Heart left ventricle (tissue), 16 donors: ENCODE results near the gene PRSS50. TPM values are rescaled to one million over a fixed set of nuclear protein-coding genes. Genes with fewer than 3 reads are reported as not detected.

Experiments used
- ATAC-seq, 4 donors: fragments of 200-7000 bp; cut with Tn5 transposase; one replicate each; pipeline ENCODE4 v1.9.1; 2020 to 2022; ENCODE audit warnings: moderate library complexity in 4 of 4, mild to moderate bottlenecking in 3 of 4, moderate number of reproducible peaks in 1 of 4
- DNase-seq, 5 donors: peaks; one replicate each; pipeline ENCODE4 v3.0.0-alpha.2; 2020
- H3K27ac ChIP-seq, 12 donors: fragments of 200-600 bp; sonication (generic) in 4 of 12; one replicate each; pipeline versions ENCODE4 v1.5.0 to v1.8.0; 2016 to 2022; ENCODE audit warnings: mild to moderate bottlenecking in 2 of 12
- H3K27me3 ChIP-seq, 9 donors: fragments of 200-600 bp; sonication (generic) in 2 of 9; one replicate each; pipeline versions ENCODE4 v1.5.1 to v1.8.0; 2016 to 2022; ENCODE audit warnings: mild to moderate bottlenecking in 3 of 9
- H3K36me3 ChIP-seq, 9 donors: fragments of 200-600 bp; sonication (generic) in 2 of 9; one replicate each; pipeline versions ENCODE4 v1.5.0 to v1.8.0; 2018 to 2022; ENCODE audit warnings: mild to moderate bottlenecking in 2 of 9
- H3K4me1 ChIP-seq, 12 donors: fragments of 200-600 bp; sonication (generic) in 4 of 12; one replicate each; pipeline versions ENCODE4 v1.5.0 to v1.8.0; 2016 to 2022; ENCODE audit warnings: mild to moderate bottlenecking in 3 of 12
- H3K4me3 ChIP-seq, 12 donors: fragments of 200-600 bp; sonication (generic) in 4 of 12; one replicate each; pipeline versions ENCODE4 v1.5.0 to v1.8.0; 2017 to 2022; ENCODE audit warnings: mild to moderate bottlenecking in 9 of 12, moderate library complexity in 4 of 12
- H3K9me3 ChIP-seq, 12 donors: fragments of 200-600 bp; sonication (generic) in 4 of 12; one replicate each; pipeline versions ENCODE4 v1.5.0 to v1.8.0; 2016 to 2022; ENCODE audit warnings: mild to moderate bottlenecking in 1 of 12
- POLR2A ChIP-seq, 2 donors: fragments of 450-650 bp; IDR thresholded peaks; one replicate each; pipeline ENCODE4 v1.6.1; 2017; ENCODE audit warnings: antibody characterized with exemption in 2 of 2, mild to moderate bottlenecking in 2 of 2, moderate library complexity in 2 of 2
- WGBS, 4 donors: extraction: QIAGEN DNeasy Blood & Tissue Kit in 2 of 4; methylation state at CpG; one replicate each; pipeline versions ENCODE4 v1.1.5 to v1.1.7; 2013 to 2018; 5-methylcytosine and 5-hydroxymethylcytosine counted together
- intact Hi-C, 10 donors: fragments of 100-400 bp; cut with DNase I; formaldehyde crosslinking; loops; one replicate each; pipeline versions ENCODE4 v1.11.1 to v1.14.2; 2022
- polyA plus RNA-seq, 2 donors: library from polyadenylated mRNA; stranded (reverse); fragments of 200-250 nt; gene quantifications; one replicate each; pipeline ENCODE4 v1.2.3, GENCODE V29; 2013
- total RNA-seq, 9 donors: library from RNA; depleted of rRNA in 2 of 9; stranded (reverse); fragments of >200 nt in 2 of 9; fragmentation: NEBNext Ultra II Directional in 3 of 9; extraction: Animal tissue kit (Norgen Biotek cat#: 25700) in 3 of 9; gene quantifications; one replicate each; pipeline versions ENCODE4 v1.1.0 to v1.2.4, GENCODE V29; 2016 to 2023
- TF ChIP-seq, protein P1 (sequence below), 12 donors: fragments of 200-600 bp; sonication (generic) in 4 of 12; IDR thresholded peaks; one replicate each; pipeline versions ENCODE4 v1.5.0 to v1.8.0; 2018 to 2022; ENCODE audit warnings: antibody characterized with exemption in 12 of 12, mild to moderate bottlenecking in 5 of 12
- donor health status: ischemic (EF 13 %, LVEDD 7.1; RV severe dilation, severe dysfunction).
- donor health status: healthy with polysubstance abuse.
- donor health status: DM: no; HTN: yes; CAD: no.
- donor health status: DM: no; HTN: no; CAD: no.
- donor health status: ischemic (EF 25% LVEDD 6.9; RV normal size, moderate dysfunction).
- donor health status: ischemic (EF 25% LVEDD 5.7; RV mildly dilated, moderate dysfunction).
- donor health status: healthy.
- donor health status: DM: yes; HTN: yes; CAD: no.
- donor health status: ischemic (EF 35%, LVEDD 5.7; RV mildly dilated, moderate dysfunction).
- donor health status: nonischemic (EF 11% LVEDD 7.7; RV severe dilation, severe dysfunction).
- donor health status: DM: yes; HTN: yes; CAD: no.
- donor health status: PGD.
- donor health status: ischemic (EF 29% LVEDD 5.4; RV normal size, mild dysfunction).
- donor health status: nonischemic (EF 23%, LVEDD 6.1; RV moderate dilation, normal function).

PRSS50 gene
- total and polyA plus RNA-seq, 11 donors, result 0.06 to 0.65 (median 0.35) TPM; not detected in 2

DNA sequence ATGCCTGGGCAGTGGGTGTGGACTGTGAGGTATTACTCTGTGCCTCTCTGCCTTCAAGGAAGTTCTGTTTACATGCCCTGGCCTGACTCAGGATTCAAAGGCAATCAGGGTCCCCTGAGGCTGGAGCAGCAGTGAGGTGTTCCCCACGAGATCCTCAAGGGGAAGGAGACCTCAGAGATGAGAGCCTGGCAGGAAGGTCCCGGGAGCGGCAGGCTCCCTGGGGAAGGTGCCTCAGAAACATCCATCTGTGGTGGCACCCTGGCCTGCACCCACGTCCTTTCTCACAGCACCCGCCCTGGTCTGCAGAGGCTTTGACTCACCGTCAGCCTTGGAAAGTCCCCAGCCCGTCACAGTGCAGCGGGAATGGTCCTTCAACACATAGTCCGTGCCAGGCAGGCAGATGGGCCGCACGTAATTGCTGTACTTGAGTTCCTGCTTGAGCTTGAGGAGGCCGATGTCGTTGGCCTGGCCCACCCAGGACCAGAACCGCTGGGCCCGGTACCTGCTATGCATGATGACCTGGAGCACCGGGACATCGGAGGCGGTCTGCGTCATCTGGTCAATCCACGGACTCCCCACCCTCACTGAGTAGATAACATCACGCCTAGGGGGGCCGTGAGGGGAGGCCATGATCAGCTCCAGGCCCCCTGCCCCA lies 3.6 kb downstream of the PRSS50 start:
- intact Hi-C loops, result loop anchor here in 1 of 10 donors (10.0 kb wide), 1 partner anchor 121 kb away; no protein-coding TSS in a partner anchor
- DNase-seq, result peak in 3 of 5 donors; percentile 5 to 53 (median 14)

DNA sequence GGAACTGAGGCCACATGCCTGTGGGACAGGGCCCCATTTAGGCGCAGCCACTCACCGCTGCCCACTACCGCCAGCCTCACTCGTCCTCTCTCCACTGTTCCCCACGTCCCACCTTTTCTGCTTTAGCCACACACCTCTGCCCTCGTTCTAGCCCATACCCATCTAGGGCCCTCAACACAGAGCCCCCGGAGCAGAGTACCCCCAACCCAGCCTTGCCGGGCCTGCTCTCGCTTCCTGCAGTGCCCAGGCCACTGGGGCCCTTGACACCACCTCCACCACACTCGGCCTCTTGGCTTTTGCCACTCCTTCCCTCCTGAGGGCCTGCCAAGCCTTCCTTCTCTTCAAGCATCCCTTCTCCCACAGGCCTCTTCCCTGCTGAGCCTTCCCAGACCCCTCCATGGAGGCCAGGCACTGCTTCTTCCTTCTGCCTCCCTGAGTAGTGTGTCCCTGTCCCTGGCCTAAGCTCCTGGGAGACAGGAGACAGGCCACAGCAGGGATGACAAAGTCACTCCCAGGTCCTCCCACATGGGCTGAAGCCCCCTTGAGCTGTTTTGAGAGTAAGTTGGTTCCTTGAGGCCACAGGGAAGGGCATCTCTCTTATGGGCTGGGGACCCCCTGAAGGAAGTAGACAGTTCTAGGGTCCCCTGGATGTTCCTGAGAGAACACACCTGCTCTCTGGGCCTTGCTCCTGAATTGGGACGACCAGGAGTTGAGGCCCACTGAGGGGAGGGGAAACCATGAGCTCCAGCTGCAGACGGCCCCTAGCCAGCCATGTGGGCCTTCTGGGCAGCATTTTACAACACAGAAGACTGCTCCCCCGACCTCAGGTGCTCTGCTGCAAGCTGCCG lies 4.4 kb downstream of the PRSS50 start:
- intact Hi-C loops, result loop anchor here in 1 of 10 donors (10.0 kb wide), 1 partner anchor 122 kb away; no protein-coding TSS in a partner anchor
- no peak for TF ChIP-seq POLR2A (IDR thresholded peaks at IDR 0.05)
- TF ChIP-seq, protein P1, sequence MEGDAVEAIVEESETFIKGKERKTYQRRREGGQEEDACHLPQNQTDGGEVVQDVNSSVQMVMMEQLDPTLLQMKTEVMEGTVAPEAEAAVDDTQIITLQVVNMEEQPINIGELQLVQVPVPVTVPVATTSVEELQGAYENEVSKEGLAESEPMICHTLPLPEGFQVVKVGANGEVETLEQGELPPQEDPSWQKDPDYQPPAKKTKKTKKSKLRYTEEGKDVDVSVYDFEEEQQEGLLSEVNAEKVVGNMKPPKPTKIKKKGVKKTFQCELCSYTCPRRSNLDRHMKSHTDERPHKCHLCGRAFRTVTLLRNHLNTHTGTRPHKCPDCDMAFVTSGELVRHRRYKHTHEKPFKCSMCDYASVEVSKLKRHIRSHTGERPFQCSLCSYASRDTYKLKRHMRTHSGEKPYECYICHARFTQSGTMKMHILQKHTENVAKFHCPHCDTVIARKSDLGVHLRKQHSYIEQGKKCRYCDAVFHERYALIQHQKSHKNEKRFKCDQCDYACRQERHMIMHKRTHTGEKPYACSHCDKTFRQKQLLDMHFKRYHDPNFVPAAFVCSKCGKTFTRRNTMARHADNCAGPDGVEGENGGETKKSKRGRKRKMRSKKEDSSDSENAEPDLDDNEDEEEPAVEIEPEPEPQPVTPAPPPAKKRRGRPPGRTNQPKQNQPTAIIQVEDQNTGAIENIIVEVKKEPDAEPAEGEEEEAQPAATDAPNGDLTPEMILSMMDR (IDR thresholded peaks at IDR 0.05), result no peak
- peaks cover 0 to 16% (median 0%) of the 10 kb centered on the region in 12 donors for H3K4me1 ChIP-seq
- WGBS, 4 donors, result 81 to 93% (median 85%) methylated on average over 13 to 14 of the region's 14 CpGs
- DNase-seq (peak in 3 of 5 donors; percentile 4 to 34 (median 12)), ATAC-seq (no peak)
- H3K4me3 ChIP-seq, result no peak overlapping the region
- H3K9me3 ChIP-seq, result no peaks in the 10 kb centered on the region
- no peak overlapping the region for H3K27ac ChIP-seq
- no peaks in the 10 kb centered on the region for H3K36me3 ChIP-seq
- H3K27me3 ChIP-seq, result peaks cover 0 to 9% (median 5%) of the 10 kb centered on the region in 9 donors

More for the DNA sequence above, 3.6 kb downstream of the PRSS50 start:
- ATAC-seq, result no peak
- TF ChIP-seq, protein P1 (IDR thresholded peaks at IDR 0.05), result no peak
- TF ChIP-seq POLR2A (IDR thresholded peaks at IDR 0.05), result no peak
- Histone ChIP-seq H3K27ac (no peak overlapping the region), H3K36me3 (no peaks in the 10 kb centered on the region), H3K27me3 (peaks cover 0 to 11% (median 5%) of the 10 kb centered on the region in 9 donors), H3K4me3 (no peak overlapping the region), H3K4me1 (peaks cover 0 to 16% (median 0%) of the 10 kb centered on the region in 12 donors), H3K9me3 (no peaks in the 10 kb centered on the region)
- 79 to 90% (median 86%) methylated on average over 13 to 22 of the region's 22 CpGs for WGBS, 4 donors

DNA sequence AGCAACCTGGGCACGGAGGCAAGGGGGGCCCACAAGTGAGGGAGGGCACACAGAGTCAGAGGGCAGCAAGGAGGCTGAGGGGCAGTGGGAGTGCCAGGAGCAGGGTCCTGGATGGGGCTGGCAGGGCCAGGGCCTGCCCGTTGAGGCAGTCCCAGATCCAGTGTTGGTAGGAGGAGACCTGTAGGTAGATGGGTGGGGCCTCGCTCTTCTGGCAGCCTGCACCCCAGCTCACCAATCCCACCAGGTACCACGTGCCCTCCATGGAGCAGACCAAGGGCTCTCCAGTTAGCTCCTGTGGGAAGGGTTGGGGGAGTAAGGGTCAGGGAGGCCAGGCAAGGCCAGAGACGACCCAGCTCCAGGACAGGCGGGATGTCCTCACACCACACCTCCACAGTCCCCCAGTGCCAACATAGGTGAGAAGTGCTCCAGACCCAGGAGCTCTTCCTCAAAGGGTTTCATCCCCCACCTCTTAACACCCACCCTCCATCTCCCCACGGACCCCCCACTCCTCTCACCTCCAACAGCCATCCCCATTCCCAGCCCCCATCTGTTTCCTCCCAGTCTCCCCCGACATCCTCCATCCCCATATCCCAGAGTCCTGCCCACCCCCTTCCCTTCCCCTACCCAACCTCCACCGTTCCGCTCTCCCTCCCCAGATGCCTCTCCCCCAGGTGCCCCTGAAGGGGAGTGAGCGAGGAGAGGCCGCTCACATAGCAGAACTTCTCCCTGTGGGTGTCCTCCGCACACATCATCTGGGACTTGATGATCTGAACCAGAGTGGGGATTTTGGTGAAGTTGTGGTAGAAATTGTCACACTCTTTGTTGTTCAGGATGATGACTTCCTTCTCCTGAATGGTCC lies 5.2 kb downstream of the PRSS50 start:
- Histone ChIP-seq H3K4me1 (peaks cover 0 to 9% (median 0%) of the 10 kb centered on the region in 12 donors), H3K36me3 (no peaks in the 10 kb centered on the region), H3K9me3 (no peaks in the 10 kb centered on the region), H3K27ac (no peak overlapping the region), H3K4me3 (no peak overlapping the region), H3K27me3 (peaks cover 0 to under 1% (median 0%) of the 10 kb centered on the region in 9 donors)
- WGBS, 4 donors, result 84 to 94% (median 88%) methylated on average over 10 to 13 of the region's 13 CpGs
- ATAC-seq, result no peak
- peak in 2 of 5 donors; percentile 6 to 37 for DNase-seq
- no peak for TF ChIP-seq POLR2A (IDR thresholded peaks at IDR 0.05)
- TF ChIP-seq, protein P1 (IDR thresholded peaks at IDR 0.05), result no peak
- intact Hi-C loops, result loop anchor here in 1 of 10 donors (10.0 kb wide), 1 partner anchor 122 kb away; no protein-coding TSS in a partner anchor
